ENCODE results near the gene GAL3ST1. TPM values are rescaled to one million over a fixed set of nuclear protein-coding genes. Genes with fewer than 3 reads are reported as not detected.

GAL3ST1 gene
- total RNA-seq, result 1.6 TPM

GRCh38 chr22:30574095-30574981 lies at the start of gene GAL3ST1:
TSS of gene GAL3ST1 (minus strand) at chr22:30574665. CDS start at chr22:30557392, 17,273 bp downstream.

GRCh38 chr22:30606455-30607299 lies 32.2 kb upstream of the GAL3ST1 start, which contains the start of gene TCN2:
TSS of gene TCN2 (plus strand) at chr22:30607174. CDS start at chr22:30607332, 158 bp downstream.

GRCh38 chr22:30591588-30592359 lies 17.3 kb upstream of the GAL3ST1 start, which contains the start of gene PES1:
TSS of gene PES1 (minus strand) at chr22:30591910. CDS start at chr22:30591833, 77 bp downstream.

GRCh38 chr22:30546616-30547015 lies 27.8 kb downstream of the GAL3ST1 start, which contains the start of gene SEC14L6:
TSS of gene SEC14L6 (minus strand) at chr22:30546741. CDS start at chr22:30546682, 59 bp downstream.

Other genes starting within 250 kb of the GAL3ST1 start
- gene TBC1D10A, start 247.7 kb downstream of the GAL3ST1 start, total RNA-seq, result 13.1 TPM
- 47.3 TPM for gene SF3A1, start 217.8 kb downstream of the GAL3ST1 start, total RNA-seq
- gene CCDC157, start 217.7 kb downstream of the GAL3ST1 start, total RNA-seq, result 9.4 TPM
- gene RNF215, start 187.3 kb downstream of the GAL3ST1 start, total RNA-seq, result 28.5 TPM
- gene SEC14L2, start 177.6 kb downstream of the GAL3ST1 start, total RNA-seq, result 14.1 TPM
- 0.94 TPM for gene MTFP1, start 148.9 kb downstream of the GAL3ST1 start, total RNA-seq
- gene SEC14L3, start 102.6 kb downstream of the GAL3ST1 start, total RNA-seq, result not detected
- gene SEC14L4, start 69.0 kb downstream of the GAL3ST1 start, total RNA-seq, result not detected
- gene SEC14L6, start 27.9 kb downstream of the GAL3ST1 start, total RNA-seq, result 0.31 TPM
- 61.7 TPM for gene PES1, start 17.2 kb upstream of the GAL3ST1 start, total RNA-seq
- 16.0 TPM for gene TCN2, start 32.5 kb upstream of the GAL3ST1 start, total RNA-seq
- 7.8 TPM for gene SLC35E4, start 61.1 kb upstream of the GAL3ST1 start, total RNA-seq
- gene DUSP18, start 93.2 kb upstream of the GAL3ST1 start, total RNA-seq, result 34.1 TPM
- gene OSBP2, start 120.2 kb upstream of the GAL3ST1 start, total RNA-seq, result 62.3 TPM

Data from parietal lobe (tissue), 1 donor.